Measurements from ENCODE around the gene CCNQ.

DNA sequence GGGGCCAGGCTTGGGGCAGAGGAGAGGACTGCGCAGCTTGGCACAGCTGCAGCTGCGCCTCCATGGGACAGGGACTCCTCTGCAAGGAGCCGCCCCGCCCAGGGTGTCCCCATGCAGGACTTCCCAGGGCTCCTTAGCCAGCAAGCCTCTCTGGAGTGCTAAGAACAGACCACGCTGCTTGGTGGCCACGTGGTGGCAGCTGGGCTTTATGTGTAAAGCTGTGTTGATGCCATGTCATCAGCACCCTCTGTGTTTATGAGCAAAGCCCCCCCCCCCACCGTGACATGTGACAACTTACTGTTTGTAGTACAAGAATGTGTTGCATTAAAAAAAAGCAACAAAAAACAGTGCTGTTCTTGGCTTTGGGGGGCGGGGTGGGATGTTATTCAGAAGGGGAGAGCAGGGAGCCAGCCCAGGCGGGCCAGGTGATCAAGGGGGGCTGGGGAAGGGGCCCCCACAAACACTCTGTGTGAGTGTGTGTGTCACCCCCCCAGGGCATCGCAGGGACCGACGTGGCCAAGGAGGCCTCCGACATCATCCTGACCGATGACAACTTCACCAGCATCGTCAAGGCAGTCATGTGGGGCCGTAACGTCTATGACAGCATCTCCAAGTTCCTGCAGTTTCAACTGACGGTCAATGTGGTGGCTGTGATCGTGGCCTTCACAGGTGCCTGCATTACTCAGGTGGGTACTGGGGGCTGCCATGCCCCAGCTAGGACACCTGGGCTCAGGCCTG lies 41.2 kb downstream of the CCNQ start:
- TF ChIP-seq CTCF (conservative IDR thresholded peaks at IDR 0.05; ENCODE audit: low read length) (no peak), EZH2phosphoT487 (IDR thresholded peaks at IDR 0.05; ENCODE audit: borderline replicate concordance, low read depth, low read length) (no peak)

All from OCI-LY7 (cell line).